Cardiac fibroblast (primary cell): ENCODE results near the gene DUSP6.

ENCODE experiments used
- DNase-seq, 2 donors: peaks; one replicate each; pipeline versions ENCODE4 v3.0.0 to v3.0.0-alpha.2; 2010; ENCODE audit warnings: low read depth in 2 of 2
- H3K4me3 ChIP-seq, 2 donors: replicated peaks in 1 of 2; 1 replicate in 1 of 2; 2 replicates in 1 of 2; pipeline ENCODE4 v1.5.1; 2011; ENCODE audit warnings: low read depth in 2 of 2, low read length in 2 of 2, mild to moderate bottlenecking in 2 of 2, moderate library complexity in 1 of 2
- CTCF ChIP-seq: IDR thresholded peaks from one replicate; pipeline ENCODE4 v1.5.1; 2011; ENCODE audit warnings: low read depth, mild to moderate bottlenecking, low read length, inconsistent platforms

Gene DUSP6

DNA sequence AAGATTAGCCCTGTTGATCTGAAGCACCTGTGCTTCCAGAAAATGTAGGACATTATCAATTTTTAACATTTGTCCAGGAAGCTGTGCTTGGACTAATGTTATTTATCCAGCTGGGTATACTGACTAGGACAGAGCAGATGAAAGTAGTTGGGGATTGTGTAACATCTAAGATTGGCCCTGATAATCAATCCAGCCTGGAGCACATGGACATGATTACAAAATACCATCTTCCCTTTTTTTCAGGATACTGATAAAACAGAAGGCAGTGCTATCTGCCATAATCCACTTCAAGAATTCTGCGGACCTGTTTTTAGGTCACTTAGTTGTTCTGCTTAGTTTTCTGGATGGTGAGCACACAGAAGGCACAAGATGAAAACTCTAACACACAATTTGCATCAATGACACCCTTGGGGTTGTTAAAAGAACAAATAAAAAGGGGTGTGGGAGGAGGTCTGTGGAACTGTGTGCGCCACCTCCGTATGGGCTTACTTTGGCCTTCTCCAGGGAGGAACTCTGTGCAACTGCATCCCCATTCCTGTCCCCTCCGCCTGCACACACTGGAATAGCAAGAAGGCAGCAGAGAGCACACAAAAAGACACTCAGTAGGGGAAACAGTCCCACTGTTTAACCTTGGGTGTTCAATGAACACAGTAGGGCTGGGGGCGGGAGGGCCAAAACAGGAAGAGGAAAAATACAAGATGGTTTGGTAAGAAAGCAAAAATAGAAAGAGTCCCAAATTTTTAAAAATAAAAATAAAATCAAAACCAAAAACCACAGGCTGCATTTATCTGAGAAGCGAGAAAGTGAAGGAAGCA lies 31.1 kb upstream of the DUSP6 start:
- DNase-seq = no peak
- no peak for TF ChIP-seq CTCF

GRCh38 chr12:89382328-89382727 lies 30.0 kb upstream of the DUSP6 start:
- H3K4me3 ChIP-seq = no peak overlapping the region
- no peak for TF ChIP-seq CTCF
- DNase-seq = no peak

More for the DNA sequence above, 31.1 kb upstream of the DUSP6 start:
- no peak overlapping the region for H3K4me3 ChIP-seq

DNA sequence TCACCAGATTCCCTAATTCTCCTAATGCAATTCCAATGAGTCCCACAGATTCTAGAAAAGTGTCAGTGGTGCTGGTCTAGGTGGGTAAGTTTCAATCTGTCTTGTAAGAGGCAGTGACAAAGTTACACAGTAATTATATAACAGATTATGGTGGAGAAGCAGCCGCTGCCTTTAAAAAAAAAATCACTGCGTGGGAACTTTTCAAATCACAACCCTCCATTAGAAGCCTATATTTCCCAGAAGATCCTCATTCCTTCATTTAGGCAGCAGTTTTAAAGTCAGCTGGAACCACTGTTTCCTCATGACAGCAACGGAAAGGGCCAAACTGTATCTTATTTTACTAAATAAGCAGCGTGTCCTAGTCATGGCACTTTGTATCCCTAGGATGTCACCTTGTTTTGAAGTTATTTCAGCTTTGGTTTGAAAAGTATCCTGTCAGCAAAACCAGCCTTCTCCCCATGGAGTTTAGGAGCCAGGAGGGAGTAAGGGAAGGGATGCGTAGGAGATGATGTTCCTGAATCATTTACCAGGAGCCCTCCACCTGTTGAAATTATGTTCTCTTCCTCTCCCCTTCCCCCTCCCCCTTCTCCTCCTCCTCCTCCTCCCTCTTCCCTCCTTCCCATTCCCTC lies 27.7 kb upstream of the DUSP6 start:
- TF ChIP-seq CTCF = no peak

GRCh38 chr12:89379148-89379838 lies 27.0 kb upstream of the DUSP6 start:
- H3K4me3 ChIP-seq = no peak overlapping the region
- no peak for TF ChIP-seq CTCF
- DNase-seq = no peak

More for the DNA sequence above, 27.7 kb upstream of the DUSP6 start:
- no peak overlapping the region for H3K4me3 ChIP-seq
- no peak for DNase-seq

- no peak for TF ChIP-seq CTCF
- no peak overlapping the region for H3K4me3 ChIP-seq
- no peak for DNase-seq
Measured at GRCh38 chr12:89376844-89377243, 24.5 kb upstream of the DUSP6 start.

- no peak overlapping the region for H3K4me3 ChIP-seq
- TF ChIP-seq CTCF = no peak
- no peak for DNase-seq
Measured at GRCh38 chr12:89376202-89376529, 23.9 kb upstream of the DUSP6 start.
